Measurements from ENCODE around the gene BRIX1.

- TF ChIP-seq CTCF (conservative IDR thresholded peaks at IDR 0.05; ENCODE audit: low read length) (no peak), EZH2phosphoT487 (IDR thresholded peaks at IDR 0.05; ENCODE audit: borderline replicate concordance, low read depth, low read length) (no peak)
Observed at GRCh38 chr5:34944460-34945047, 29.0 kb downstream of the BRIX1 start.
